Progenitor cell of endocrine pancreas (in vitro differentiated cells): Measurements from ENCODE around the gene RCBTB2. TPM values are rescaled to one million over a fixed set of nuclear protein-coding genes. Genes with fewer than 3 reads are reported as not detected.

Source experiments
- DNase-seq: peaks from one replicate; pipeline ENCODE4 v3.0.0; 2021; ENCODE audit warnings: low spot score; ENCODE audit not compliant: unreplicated experiment
- H3K27ac Mint-ChIP-seq: 2 replicates; pipeline ENCODE4 v1.8.0; 2021; ENCODE audit warnings: mild to moderate bottlenecking, moderate library complexity, mixed read lengths
- H3K27me3 Mint-ChIP-seq: 2 replicates; pipeline ENCODE4 v1.8.0; 2021; ENCODE audit warnings: mixed read lengths
- H3K36me3 Mint-ChIP-seq: 2 replicates; pipeline ENCODE4 v1.8.0; 2022; ENCODE audit warnings: mixed read lengths; ENCODE audit not compliant: insufficient read depth
- H3K4me1 Mint-ChIP-seq: 2 replicates; pipeline ENCODE4 v1.8.0; 2021; ENCODE audit warnings: low read depth, mixed read lengths
- H3K4me3 Mint-ChIP-seq: 2 replicates; pipeline ENCODE4 v1.8.0; 2021; ENCODE audit warnings: low read depth, mild to moderate bottlenecking, moderate library complexity, mixed read lengths
- H3K9me3 Mint-ChIP-seq: 2 replicates; pipeline ENCODE4 v1.8.0; 2021; ENCODE audit warnings: low read depth, mixed read lengths
- CTCF ChIP-seq: fragments of 200-600 bp; sonication (generic); IDR thresholded peaks from one replicate; pipeline ENCODE4 v1.5.0; 2021; ENCODE audit warnings: antibody characterized with exemption, mild to moderate bottlenecking; ENCODE audit not compliant: unreplicated experiment
- total RNA-seq: library from RNA; stranded (reverse); gene quantifications from 2 replicates; pipeline ENCODE4 v1.2.1, GENCODE V29; 2021

RCBTB2 gene
- total RNA-seq, 1 donor from 2014 or later: 18.9 TPM

- no peak for TF ChIP-seq CTCF
- Mint-ChIP-seq H3K36me3 (peaks cover 7% of the 10 kb centered on the region), H3K4me3 (no peak overlapping the region), H3K9me3 (peaks cover 2% of the 10 kb centered on the region), H3K4me1 (peaks cover 2% of the 10 kb centered on the region), H3K27me3 (no peaks in the 10 kb centered on the region), H3K27ac (no peak overlapping the region)
- DNase-seq: no peak
Measured at GRCh38 chr13:48493066-48493765, 39.7 kb downstream of the RCBTB2 start.

- no peak overlapping the region for H3K27ac Mint-ChIP-seq
- H3K36me3 Mint-ChIP-seq: peaks cover 11% of the 10 kb centered on the region
- peaks cover 2% of the 10 kb centered on the region for H3K4me1 Mint-ChIP-seq
- H3K4me3 Mint-ChIP-seq: no peak overlapping the region
- no peaks in the 10 kb centered on the region for H3K27me3 Mint-ChIP-seq
- no peak for TF ChIP-seq CTCF
- H3K9me3 Mint-ChIP-seq: peaks cover 3% of the 10 kb centered on the region
- DNase-seq: no peak
Measured at GRCh38 chr13:48492470-48493065, 40.3 kb downstream of the RCBTB2 start.

GRCh38 chr13:48492096-48492440, 40.8 kb downstream of the RCBTB2 start:
- no peaks in the 10 kb centered on the region for H3K27me3 Mint-ChIP-seq
- peaks cover 15% of the 10 kb centered on the region for H3K36me3 Mint-ChIP-seq
- H3K9me3 Mint-ChIP-seq: peaks cover 7% of the 10 kb centered on the region
- DNase-seq: no peak
- TF ChIP-seq CTCF: no peak
- H3K27ac Mint-ChIP-seq: no peak overlapping the region
- H3K4me1 Mint-ChIP-seq: peaks cover 1% of the 10 kb centered on the region
- no peak overlapping the region for H3K4me3 Mint-ChIP-seq

- no peak for DNase-seq
- no peak for TF ChIP-seq CTCF
- no peaks in the 10 kb centered on the region for H3K4me1 Mint-ChIP-seq
- H3K27ac Mint-ChIP-seq: no peak overlapping the region
- peaks cover 16% of the 10 kb centered on the region for H3K36me3 Mint-ChIP-seq
- H3K4me3 Mint-ChIP-seq: no peak overlapping the region
- no peaks in the 10 kb centered on the region for H3K27me3 Mint-ChIP-seq
- peaks cover 7% of the 10 kb centered on the region for H3K9me3 Mint-ChIP-seq
Measured at GRCh38 chr13:48491423-48492095, 41.3 kb downstream of the RCBTB2 start.

- H3K27ac Mint-ChIP-seq: no peak overlapping the region
- peaks cover 7% of the 10 kb centered on the region for H3K9me3 Mint-ChIP-seq
- H3K27me3 Mint-ChIP-seq: no peaks in the 10 kb centered on the region
Measured at GRCh38 chr13:48490241-48490640, 42.6 kb downstream of the RCBTB2 start.

More at GRCh38 chr13:48490241-48490640, 42.6 kb downstream of the RCBTB2 start:
- peaks cover 18% of the 10 kb centered on the region for H3K36me3 Mint-ChIP-seq
- no peaks in the 10 kb centered on the region for H3K4me1 Mint-ChIP-seq
- no peak for TF ChIP-seq CTCF
- no peak for DNase-seq
- H3K4me3 Mint-ChIP-seq: no peak overlapping the region
